ENCODE results near the gene KCNH1. TPM values are rescaled to one million over a fixed set of nuclear protein-coding genes. Genes with fewer than 3 reads are reported as not detected.

Gene KCNH1
- total RNA-seq, 1 donor from 2014 or later: not detected

DNA sequence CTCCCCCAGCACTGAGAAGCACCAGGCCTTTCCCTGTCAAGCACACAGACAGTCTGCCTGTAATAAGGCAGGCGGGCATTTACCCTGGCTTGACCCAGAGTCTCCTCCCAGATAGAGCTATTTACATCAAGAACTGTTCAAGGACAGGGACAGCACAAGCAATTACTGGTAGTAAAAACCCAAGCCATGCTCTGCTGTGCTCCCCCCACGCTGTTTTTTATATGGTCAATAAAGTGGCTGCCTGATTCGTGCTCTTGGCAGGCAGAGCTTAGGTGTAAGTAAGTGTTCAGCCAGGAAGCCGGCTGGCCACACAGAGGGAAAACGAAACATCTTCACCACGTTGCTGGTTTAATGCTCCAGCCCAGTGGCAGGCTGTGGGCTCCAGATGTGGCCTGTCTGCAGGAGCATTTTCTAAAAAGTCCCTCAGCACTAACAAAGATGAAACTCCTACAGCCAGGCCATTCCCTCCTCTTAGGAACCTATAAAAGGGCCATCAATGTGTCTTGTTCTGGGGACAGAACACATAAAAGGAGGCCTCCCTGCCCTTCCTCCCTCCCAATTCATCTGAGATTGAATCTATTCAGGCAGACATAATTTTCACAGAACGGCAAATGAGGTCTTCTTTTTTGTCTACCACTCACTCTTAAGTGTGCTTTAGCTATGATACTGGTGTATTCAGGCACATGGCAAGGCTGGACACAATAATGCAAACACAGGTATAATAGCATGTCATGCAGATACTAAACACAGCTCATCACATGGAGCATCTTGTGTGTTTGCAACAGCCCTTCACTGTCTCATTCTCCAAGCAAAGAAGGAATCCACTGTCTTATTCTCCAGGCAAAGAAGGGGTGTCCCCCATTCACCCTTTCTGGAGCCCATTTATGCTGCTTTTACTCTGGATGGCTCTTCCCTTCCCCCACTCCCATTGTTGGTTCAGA, 426.4 kb downstream of the KCNH1 start:
- H3K27me3 ChIP-seq (ENCODE audit: low read depth): no peaks in the 10 kb centered on the region
- H3K4me1 ChIP-seq: no peaks in the 10 kb centered on the region
- H3K4me3 ChIP-seq: no peak overlapping the region
- ATAC-seq (no peak), DNase-seq (no peak)
- TF ChIP-seq CTCF (IDR thresholded peaks at IDR 0.05): no peak
- H3K9me3 ChIP-seq: no peaks in the 10 kb centered on the region
- intact Hi-C loops (cut with DNase I): no loop called here
- no peaks in the 10 kb centered on the region for H3K36me3 ChIP-seq
- H3K27ac ChIP-seq: no peak overlapping the region

DNA sequence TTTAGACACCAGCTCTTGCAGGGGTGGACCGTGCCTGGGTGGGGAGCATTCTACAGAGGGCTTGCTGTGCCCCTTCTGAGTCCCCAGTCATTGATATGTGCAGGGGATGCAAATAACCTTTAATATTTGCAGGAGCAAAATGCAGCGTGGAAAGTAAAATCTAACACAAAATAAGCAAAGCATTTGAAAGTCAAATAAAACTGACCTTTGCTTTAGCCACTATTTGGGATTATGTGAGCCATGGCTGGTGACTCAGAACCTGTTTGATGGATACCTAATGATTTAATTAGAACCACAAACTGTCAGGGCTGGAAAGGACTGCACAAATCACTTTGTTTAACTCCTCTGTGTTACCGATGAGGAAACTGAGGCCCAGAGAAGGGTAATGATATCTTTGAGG, 427.7 kb downstream of the KCNH1 start:
- no peak for ATAC-seq
- Histone ChIP-seq H3K27me3 (ENCODE audit: low read depth) (no peaks in the 10 kb centered on the region), H3K27ac (no peak overlapping the region), H3K4me3 (no peak overlapping the region), H3K9me3 (no peaks in the 10 kb centered on the region), H3K36me3 (no peaks in the 10 kb centered on the region), H3K4me1 (no peaks in the 10 kb centered on the region)
- no peak for DNase-seq
- TF ChIP-seq CTCF (IDR thresholded peaks at IDR 0.05): no peak
- intact Hi-C loops (cut with DNase I): no loop called here

- Histone ChIP-seq H3K27me3 (ENCODE audit: low read depth) (no peaks in the 10 kb centered on the region), H3K4me3 (no peak overlapping the region), H3K9me3 (no peaks in the 10 kb centered on the region), H3K27ac (no peak overlapping the region), H3K4me1 (no peaks in the 10 kb centered on the region), H3K36me3 (no peaks in the 10 kb centered on the region)
- DNase-seq (no peak), ATAC-seq (no peak)
- intact Hi-C loops (cut with DNase I): no loop called here
- TF ChIP-seq CTCF (IDR thresholded peaks at IDR 0.05): no peak
Measured at GRCh38 chr1:210705086-210705485, 428.9 kb downstream of the KCNH1 start.

GRCh38 chr1:210703593-210703992, 430.4 kb downstream of the KCNH1 start:
- ATAC-seq: no peak
- no peaks in the 10 kb centered on the region for H3K9me3 ChIP-seq

GRCh38 chr1:210702506-210702905, 431.4 kb downstream of the KCNH1 start:
- Histone ChIP-seq H3K27ac (no peak overlapping the region), H3K36me3 (no peaks in the 10 kb centered on the region), H3K4me3 (no peak overlapping the region), H3K4me1 (no peaks in the 10 kb centered on the region), H3K9me3 (no peaks in the 10 kb centered on the region), H3K27me3 (ENCODE audit: low read depth) (no peaks in the 10 kb centered on the region)
- DNase-seq: no peak
- intact Hi-C loops (cut with DNase I): no loop called here
- ATAC-seq: no peak
- no peak for TF ChIP-seq CTCF (IDR thresholded peaks at IDR 0.05)

More at GRCh38 chr1:210703593-210703992, 430.4 kb downstream of the KCNH1 start:
- intact Hi-C loops (cut with DNase I): no loop called here
- Histone ChIP-seq H3K4me1 (no peaks in the 10 kb centered on the region), H3K27me3 (ENCODE audit: low read depth) (no peaks in the 10 kb centered on the region), H3K27ac (no peak overlapping the region), H3K4me3 (no peak overlapping the region), H3K36me3 (no peaks in the 10 kb centered on the region)
- no peak for TF ChIP-seq CTCF (IDR thresholded peaks at IDR 0.05)
- DNase-seq: no peak

Measured in lower lobe of right lung (tissue), 2 donors.